HG03571 (cell line): ENCODE data around the gene PPP2R5A.
A peak's percentile ranks its signal among the peaks of the same experiment; 100 is the strongest.
"Not testable (repeated sequence)": the region's sequence is repeated elsewhere in the genome, so short reads cannot be mapped to it uniquely, and the experiment has no call there.

ENCODE experiments used
- ATAC-seq: cut with Tn5 transposase; IDR thresholded peaks from one replicate; pipeline ENCODE4 v1.9.1; 2021; ENCODE audit not compliant: unreplicated experiment

Gene PPP2R5A

GRCh38 chr1:212267017-212267416 is 18.2 kb upstream of the PPP2R5A start:
- ATAC-seq, result no peak

GRCh38 chr1:212267460-212267859 is 17.8 kb upstream of the PPP2R5A start:
- no peak for ATAC-seq

- ATAC-seq, result no peak
These were observed 15.9 kb upstream of the PPP2R5A start for GRCh38 chr1:212269306-212269705.

GRCh38 chr1:212270564-212270963 is 14.6 kb upstream of the PPP2R5A start:
- no peak for ATAC-seq

GRCh38 chr1:212271234-212271633 is 14.0 kb upstream of the PPP2R5A start:
- ATAC-seq, result no peak

- ATAC-seq, result no peak
These were observed 13.3 kb upstream of the PPP2R5A start for GRCh38 chr1:212271823-212272485.

GRCh38 chr1:212281590-212281989 is 3.6 kb upstream of the PPP2R5A start:
- ATAC-seq, result no peak

- no peak for ATAC-seq
These were observed 1.5 kb upstream of the PPP2R5A start for GRCh38 chr1:212283741-212284140.

GRCh38 chr1:212284332-212284743 is 872 bp upstream of the PPP2R5A start:
- ATAC-seq, result no peak

- ATAC-seq, result peak; percentile 6
These were observed 710 bp downstream of the PPP2R5A start for GRCh38 chr1:212285685-212286555.

GRCh38 chr1:212286556-212287131 is 1.4 kb downstream of the PPP2R5A start:
- ATAC-seq, result no peak

- no peak for ATAC-seq
These were observed 2.2 kb downstream of the PPP2R5A start for GRCh38 chr1:212287261-212287895.

GRCh38 chr1:212287995-212288394 is 2.8 kb downstream of the PPP2R5A start:
- ATAC-seq, result not testable (repeated sequence)

GRCh38 chr1:212288615-212289014 is 3.4 kb downstream of the PPP2R5A start:
- no peak for ATAC-seq

- ATAC-seq, result no peak
These were observed 4.3 kb downstream of the PPP2R5A start for GRCh38 chr1:212289262-212290077.

- ATAC-seq, result no peak
These were observed 5.4 kb downstream of the PPP2R5A start for GRCh38 chr1:212290608-212291007.

- no peak for ATAC-seq
These were observed 6.4 kb downstream of the PPP2R5A start for GRCh38 chr1:212291505-212292134.

- no peak for ATAC-seq
These were observed 7.3 kb downstream of the PPP2R5A start for GRCh38 chr1:212292250-212293105.

- no peak for ATAC-seq
These were observed 8.4 kb downstream of the PPP2R5A start for GRCh38 chr1:212293579-212293978.
